ENCODE measurements around the gene C20orf144.

GRCh38 chr20:33658929-33659328 is 3.2 kb upstream of the C20orf144 start:
- TF ChIP-seq CTCF (IDR thresholded peaks at IDR 0.05 in 4 of 5, conservative IDR thresholded peaks at IDR 0.05 in 1 of 5) (no peak), POLR2A (IDR thresholded peaks at IDR 0.05) (no peak)
